Endothelial cell of hepatic sinusoid (primary cell): ENCODE data around the gene WDR88.

Experiments used
- in situ Hi-C: cut with HindIII; loops from 2 replicates; pipeline ENCODE4 v1.10.0; 2017; ENCODE audit warnings: low sequenced_read_pairs

WDR88 gene

GRCh38 chr19:33132021-33132420 is at the start of gene WDR88:
TSS of gene WDR88 (plus strand) at chr19:33132114. CDS start at chr19:33132170, 56 bp downstream.
- in situ Hi-C loops: no loop called here

- in situ Hi-C loops: no loop called here
These were observed 46.3 kb upstream of the WDR88 start for GRCh38 chr19:33085570-33086128.

GRCh38 chr19:33086955-33087354 is 45.0 kb upstream of the WDR88 start:
- in situ Hi-C loops: no loop called here

GRCh38 chr19:33089010-33089409 is 42.9 kb upstream of the WDR88 start:
- in situ Hi-C loops: no loop called here

- in situ Hi-C loops: no loop called here
These were observed 41.7 kb upstream of the WDR88 start for GRCh38 chr19:33090179-33090578.

GRCh38 chr19:33093420-33094210 is 38.3 kb upstream of the WDR88 start:
- in situ Hi-C loops: no loop called here

GRCh38 chr19:33094436-33095067 is 37.4 kb upstream of the WDR88 start:
- in situ Hi-C loops: no loop called here

- in situ Hi-C loops: no loop called here
These were observed 35.9 kb upstream of the WDR88 start for GRCh38 chr19:33096005-33096404.

- in situ Hi-C loops: no loop called here
These were observed 33.8 kb upstream of the WDR88 start for GRCh38 chr19:33098055-33098534.

GRCh38 chr19:33100894-33101644 is 30.8 kb upstream of the WDR88 start:
- in situ Hi-C loops: no loop called here

GRCh38 chr19:33102893-33103292 is 29.0 kb upstream of the WDR88 start:
- in situ Hi-C loops: no loop called here

- in situ Hi-C loops: no loop called here
These were observed 23.8 kb upstream of the WDR88 start for GRCh38 chr19:33108161-33108560.

GRCh38 chr19:33110137-33110910 is 21.6 kb upstream of the WDR88 start:
- in situ Hi-C loops: loop anchor here (10.0 kb wide), 2 partner anchors 64 to 126 kb away; no protein-coding TSS in a partner anchor

- in situ Hi-C loops: loop anchor here (10.0 kb wide), 2 partner anchors 63 to 127 kb away; no protein-coding TSS in a partner anchor
These were observed 20.3 kb upstream of the WDR88 start for GRCh38 chr19:33111587-33111986.

- in situ Hi-C loops: loop anchor here (10.0 kb wide), 2 partner anchors 60 to 130 kb away; no protein-coding TSS in a partner anchor
These were observed 17.6 kb upstream of the WDR88 start for GRCh38 chr19:33114312-33114711.

- in situ Hi-C loops: loop anchor here (10.0 kb wide), 2 partner anchors 57 to 133 kb away; no protein-coding TSS in a partner anchor
These were observed 14.4 kb upstream of the WDR88 start for GRCh38 chr19:33117501-33117900.

- in situ Hi-C loops: loop anchor here (10.0 kb wide), 2 partner anchors 56 to 134 kb away; no protein-coding TSS in a partner anchor
These were observed 13.3 kb upstream of the WDR88 start for GRCh38 chr19:33118643-33119042.

- in situ Hi-C loops: no loop called here
These were observed 7.5 kb upstream of the WDR88 start for GRCh38 chr19:33124207-33125098.

- in situ Hi-C loops: no loop called here
These were observed 6.0 kb upstream of the WDR88 start for GRCh38 chr19:33125929-33126388.
